GM19455 (cell line): ENCODE measurements around the gene COX5B.
A peak's percentile ranks its signal among the peaks of the same experiment; 100 is the strongest.
"Not testable (repeated sequence)": the region's sequence is repeated elsewhere in the genome, so short reads cannot be mapped to it uniquely, and the experiment has no call there.

Experiments
- ATAC-seq: cut with Tn5 transposase; IDR thresholded peaks from one replicate; pipeline ENCODE4 v1.9.1; 2021; ENCODE audit not compliant: unreplicated experiment

COX5B gene

GRCh38 chr2:97672606-97673140 lies 26.8 kb downstream of the COX5B start:
- not testable (repeated sequence) for ATAC-seq

GRCh38 chr2:97673182-97673914 lies 27.5 kb downstream of the COX5B start:
- ATAC-seq: no peak

GRCh38 chr2:97673915-97674283 lies 28.0 kb downstream of the COX5B start:
- ATAC-seq: no peak

- ATAC-seq: no peak
These were observed 29.7 kb downstream of the COX5B start for GRCh38 chr2:97675430-97676113.

- no peak for ATAC-seq
These were observed 30.8 kb downstream of the COX5B start for GRCh38 chr2:97676620-97677019.

- ATAC-seq: no peak
These were observed 31.6 kb downstream of the COX5B start for GRCh38 chr2:97677480-97677879.

- no peak for ATAC-seq
These were observed 32.4 kb downstream of the COX5B start for GRCh38 chr2:97678298-97678697.

- not testable (repeated sequence) for ATAC-seq
These were observed 41.4 kb downstream of the COX5B start for GRCh38 chr2:97687235-97687634.

GRCh38 chr2:97688062-97688827 lies 42.4 kb downstream of the COX5B start:
- no peak for ATAC-seq

- ATAC-seq: no peak
These were observed 45.3 kb downstream of the COX5B start for GRCh38 chr2:97691166-97691565.

- ATAC-seq: no peak
These were observed 47.6 kb downstream of the COX5B start for GRCh38 chr2:97693476-97693875.

- no peak for ATAC-seq
These were observed 49.9 kb downstream of the COX5B start for GRCh38 chr2:97695744-97696143.

GRCh38 chr2:97697252-97698235 lies 51.7 kb downstream of the COX5B start:
- ATAC-seq: peak; percentile 67
